NCI-H2196 treated with DMSO at 0.1 percent for 48 hours (cell line): ENCODE measurements around the gene TCAP.

ENCODE experiments used
- DNase-seq: peaks from one replicate; lab custom pipeline; 2025; ENCODE audit not compliant: unreplicated experiment; lab: John Stamatoyannopoulos, UW

Gene TCAP

DNA sequence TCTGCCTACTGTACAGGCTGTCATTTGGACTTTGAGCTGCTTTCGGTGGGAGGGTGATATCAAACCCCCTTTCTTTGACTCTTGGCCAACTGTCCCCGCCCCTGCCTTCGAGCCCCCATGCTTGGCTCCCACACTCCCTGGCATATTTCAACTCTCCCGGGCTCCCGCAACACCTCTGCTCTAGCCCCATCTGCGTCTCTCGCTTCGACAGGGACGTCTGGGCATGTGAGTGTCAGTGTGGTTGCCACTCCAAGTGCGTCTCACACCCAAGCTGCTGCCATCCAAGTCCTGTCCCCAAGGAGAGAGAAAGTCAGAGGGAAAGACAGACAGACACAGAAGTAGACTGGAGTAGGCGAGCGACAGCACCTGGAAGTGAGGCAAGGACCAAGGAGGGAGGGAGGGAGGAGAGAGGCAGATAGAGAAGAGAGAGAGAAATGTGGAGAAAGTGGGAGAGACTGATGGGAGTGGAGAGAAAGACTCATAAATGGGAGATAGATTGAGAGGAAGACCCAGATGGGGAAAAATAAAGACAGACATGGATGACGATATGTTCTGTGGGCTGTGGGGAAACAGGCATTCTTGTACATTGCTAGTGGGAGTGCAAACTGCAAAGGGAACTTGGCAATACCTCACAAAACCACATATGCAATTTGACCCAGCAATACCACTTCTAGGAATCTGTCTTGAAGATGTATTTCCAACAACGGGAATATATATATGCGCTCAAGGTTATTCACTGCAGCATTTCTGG is 16.4 kb upstream of the TCAP start:
- DNase-seq, result no peak

DNA sequence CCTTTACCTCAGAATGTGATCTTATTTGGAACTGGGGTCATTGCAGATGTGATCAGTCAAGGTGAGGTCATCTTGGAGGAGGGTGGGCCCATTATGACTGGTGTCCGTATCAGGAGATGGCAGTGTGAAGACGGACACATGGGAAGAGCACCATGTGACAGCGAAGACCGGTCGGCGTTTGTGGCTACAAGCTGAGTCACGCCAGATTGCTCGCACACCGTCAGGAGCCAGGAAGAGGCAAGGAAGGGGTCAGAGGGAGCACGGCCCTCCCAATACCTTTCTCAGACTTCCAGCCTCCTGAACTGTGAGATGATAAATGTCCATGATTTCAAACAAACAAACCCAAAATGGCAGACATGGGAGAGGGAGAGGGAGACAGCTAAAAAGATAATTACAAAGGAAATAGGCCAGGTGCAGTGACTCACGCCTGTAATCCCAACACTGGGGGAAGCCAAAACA is 15.0 kb upstream of the TCAP start:
- no peak for DNase-seq

DNA sequence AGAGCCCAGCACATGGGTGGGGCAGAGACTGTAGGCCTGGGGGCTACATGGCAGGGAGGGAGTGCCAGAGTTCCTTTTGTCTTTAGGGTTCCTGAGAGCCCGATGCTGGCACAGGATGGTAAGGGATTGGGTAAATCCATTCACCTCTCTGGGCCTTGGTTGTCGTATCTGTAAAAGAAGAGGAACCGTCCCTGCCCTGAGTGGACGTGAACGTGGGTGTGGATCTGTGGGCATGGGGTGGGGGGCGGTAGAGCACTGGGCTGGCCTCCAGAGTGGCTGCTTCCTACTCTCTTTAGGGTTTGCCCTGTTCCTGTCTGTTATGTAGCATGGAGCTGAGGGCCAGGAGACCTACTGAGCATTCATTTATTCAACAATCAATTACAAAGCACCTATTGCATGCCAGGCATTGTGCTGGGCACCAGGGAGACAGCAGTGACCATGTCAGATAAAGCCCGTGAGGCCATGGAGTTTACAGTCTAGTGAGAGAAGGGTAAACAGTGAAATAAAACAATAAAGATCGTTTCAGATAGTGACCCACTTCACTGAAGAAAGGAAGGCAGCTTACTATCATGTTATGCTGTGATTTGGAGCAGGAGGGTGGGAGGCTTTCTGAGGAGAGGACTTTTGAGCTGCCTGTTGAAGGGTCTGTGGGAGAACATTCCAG is 13.1 kb upstream of the TCAP start:
- no peak for DNase-seq

DNA sequence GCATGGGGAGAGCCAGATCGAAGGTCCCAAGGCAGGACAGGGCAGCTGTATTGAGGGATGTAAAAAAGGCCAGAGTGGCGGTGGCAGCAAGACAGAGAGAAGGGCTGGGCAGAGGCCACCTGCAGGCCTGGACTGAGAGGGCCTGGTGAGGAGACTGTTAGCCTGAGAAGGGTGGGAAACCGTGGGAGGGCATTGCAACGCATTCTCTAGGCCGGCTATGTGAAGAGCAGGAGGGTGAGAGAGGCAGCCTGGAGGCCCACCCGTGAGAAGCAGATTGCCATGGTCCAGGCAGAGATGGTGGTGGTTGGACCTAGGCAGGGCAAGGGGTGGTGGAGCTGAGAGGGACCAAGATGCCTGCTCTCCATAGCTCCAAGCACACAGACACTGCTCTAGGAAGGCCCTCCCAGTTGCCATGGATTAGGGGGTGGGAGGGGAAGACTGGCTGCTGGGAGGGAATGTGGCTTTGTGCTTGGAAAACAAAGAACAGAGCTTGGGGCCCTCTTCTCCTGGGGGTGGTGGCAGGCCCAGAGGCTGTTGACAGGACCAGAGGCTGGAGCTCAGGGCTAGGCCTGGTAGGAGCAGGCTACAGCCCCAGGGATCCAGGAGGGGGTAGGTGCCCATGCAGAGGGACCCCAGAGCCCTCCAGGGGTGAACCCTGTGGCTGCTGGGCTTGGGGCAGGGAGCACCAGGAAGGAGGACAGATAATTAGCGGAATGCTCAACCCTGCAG is 12.4 kb upstream of the TCAP start:
- DNase-seq, result no peak

DNA sequence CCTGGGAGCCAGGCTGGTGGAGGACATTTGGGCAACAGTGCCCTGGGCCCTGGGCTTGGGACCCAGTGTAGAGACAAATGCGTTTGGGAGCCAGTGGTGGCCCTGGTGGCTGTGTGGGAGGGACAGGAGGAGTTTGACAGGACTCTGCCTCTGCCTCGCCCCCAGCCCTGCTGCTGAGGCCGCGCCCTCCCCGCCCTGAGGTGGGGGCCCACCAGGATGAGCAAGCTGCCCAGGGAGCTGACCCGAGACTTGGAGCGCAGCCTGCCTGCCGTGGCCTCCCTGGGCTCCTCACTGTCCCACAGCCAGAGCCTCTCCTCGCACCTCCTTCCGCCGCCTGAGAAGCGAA is 11.9 kb upstream of the TCAP start:
- DNase-seq, result no peak

DNA sequence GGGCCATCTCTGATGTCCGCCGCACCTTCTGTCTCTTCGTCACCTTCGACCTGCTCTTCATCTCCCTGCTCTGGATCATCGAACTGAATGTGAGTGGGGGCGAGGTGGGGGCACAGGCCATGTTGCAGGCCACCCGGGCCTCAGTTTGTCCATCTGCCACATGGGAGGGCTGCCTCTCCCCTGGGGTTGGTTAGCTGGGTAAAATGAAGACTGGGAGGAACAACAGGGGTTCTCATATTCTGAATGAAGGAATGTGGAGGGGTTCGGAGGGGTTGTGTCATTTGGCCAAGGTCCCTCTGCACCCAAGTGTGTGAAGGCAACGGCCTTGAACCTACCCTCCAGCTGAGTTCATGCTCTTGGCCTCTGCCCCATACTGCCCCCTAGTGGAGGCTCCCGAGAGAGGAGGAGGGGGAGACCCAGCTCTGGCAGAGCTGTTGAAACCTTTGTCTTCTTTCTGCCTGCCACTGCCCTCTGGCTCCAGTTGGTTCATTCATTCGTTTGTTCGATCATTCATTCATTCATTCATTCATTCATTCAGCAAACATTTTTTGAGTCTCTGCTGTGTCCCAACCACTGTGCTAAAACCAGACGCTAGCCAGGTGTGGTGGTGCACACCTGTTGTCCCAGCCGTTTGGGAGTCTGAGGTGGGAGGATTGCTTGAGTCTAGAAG is 11.4 kb upstream of the TCAP start:
- DNase-seq, result no peak

DNA sequence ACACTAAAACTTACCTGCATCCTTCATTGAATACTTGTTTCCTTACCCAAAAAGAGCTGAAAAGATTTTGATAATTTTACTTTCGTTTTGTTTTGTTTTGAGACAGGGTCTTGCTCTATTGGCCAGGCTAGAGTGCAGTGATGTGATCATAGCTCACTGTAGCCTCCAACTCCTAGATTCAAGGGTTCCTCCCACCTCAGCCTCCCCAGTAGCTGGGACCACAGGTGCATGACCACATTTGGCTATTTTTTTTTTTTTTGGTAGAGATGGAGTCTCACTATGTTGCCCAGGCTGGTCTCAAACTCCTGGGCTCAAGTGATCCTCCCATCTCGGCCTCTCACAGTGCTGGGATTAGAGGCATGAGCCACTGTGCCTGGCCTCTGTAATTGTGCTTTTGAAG is 10.0 kb upstream of the TCAP start:
- no peak for DNase-seq

DNA sequence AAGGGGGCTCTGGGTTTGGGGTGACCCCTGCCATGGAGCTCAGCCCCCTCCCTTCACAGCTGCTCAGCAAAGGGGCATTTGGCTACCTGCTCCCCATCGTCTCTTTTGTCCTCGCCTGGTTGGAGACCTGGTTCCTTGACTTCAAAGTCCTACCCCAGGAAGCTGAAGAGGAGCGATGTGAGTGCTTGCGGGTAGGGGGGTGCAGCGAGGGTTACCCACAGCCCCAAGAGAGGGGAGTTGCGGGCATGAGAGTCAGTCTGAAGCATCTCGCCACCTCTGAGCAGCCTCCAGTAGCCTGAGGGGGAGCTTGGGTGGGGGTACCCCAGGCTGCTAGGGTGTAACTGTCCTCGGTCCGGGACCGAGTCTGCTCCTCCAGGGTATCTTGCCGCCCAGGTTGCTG is 6.8 kb upstream of the TCAP start:
- no peak for DNase-seq

DNA sequence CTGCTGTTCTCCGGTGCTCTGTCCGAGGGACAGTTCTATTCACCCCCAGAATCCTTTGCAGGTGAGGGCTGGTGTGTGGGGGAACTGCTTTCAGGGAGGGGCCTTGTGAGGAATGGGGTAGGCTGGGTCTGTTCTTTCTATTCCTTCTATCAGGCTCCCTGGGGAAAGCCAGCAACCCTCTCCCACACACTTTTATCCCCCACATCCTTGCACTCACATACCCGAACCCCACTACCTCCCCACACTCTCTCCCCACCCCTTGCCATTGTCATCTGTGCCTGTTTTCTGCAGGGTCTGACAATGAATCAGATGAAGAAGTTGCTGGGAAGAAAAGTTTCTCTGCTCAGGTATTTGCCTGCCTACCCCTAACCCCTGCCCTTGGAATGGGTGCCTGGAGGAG is 6.4 kb upstream of the TCAP start:
- no peak for DNase-seq

DNA sequence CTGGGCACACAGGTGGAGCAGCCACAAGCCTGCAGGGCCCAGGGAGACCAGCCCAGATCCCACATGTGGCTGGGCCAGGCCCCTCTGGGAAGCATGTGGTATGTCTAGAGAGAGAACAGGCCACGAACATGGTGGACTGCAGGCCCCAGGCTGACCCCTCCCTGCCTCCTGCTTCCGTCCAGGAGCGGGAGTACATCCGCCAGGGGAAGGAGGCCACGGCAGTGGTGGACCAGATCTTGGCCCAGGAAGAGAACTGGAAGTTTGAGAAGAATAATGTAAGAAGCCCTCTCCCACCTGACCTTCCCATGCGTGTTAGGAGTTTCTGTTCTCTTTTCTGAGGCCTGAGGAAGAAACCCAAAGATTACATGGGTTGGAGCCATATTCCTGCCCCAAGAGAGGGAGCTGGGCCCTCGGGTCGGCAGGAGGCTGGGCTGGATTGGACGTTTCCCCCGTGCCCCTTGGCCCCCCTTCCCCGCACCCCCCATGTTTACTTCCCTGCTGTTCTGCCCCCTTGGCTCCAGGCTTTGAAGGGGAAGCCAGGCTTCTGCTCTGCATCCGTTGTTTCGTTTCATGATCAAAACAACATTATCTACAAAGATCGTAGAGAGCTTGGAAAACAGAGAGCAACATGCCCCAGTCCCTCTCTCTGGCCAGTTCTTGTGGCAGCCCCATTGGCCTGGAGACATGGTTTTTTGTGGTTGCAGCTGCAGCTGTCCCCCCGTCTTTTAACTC is 5.7 kb upstream of the TCAP start:
- no peak for DNase-seq

DNA sequence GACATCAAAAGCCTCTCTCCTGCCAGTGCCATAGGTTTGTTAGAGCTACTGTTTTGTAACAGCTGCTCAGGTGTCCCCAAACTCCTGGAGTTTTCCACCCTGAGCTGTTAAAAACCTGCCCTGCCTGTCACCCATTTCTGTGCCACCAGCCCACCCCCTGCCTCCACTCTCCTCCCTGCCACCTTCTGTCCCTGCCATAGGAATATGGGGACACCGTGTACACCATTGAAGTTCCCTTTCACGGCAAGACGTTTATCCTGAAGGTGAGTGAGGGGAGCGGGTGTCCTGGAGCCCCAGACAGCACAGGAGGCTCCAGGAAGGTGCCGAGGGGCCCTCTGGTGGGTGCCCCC is 5.2 kb upstream of the TCAP start:
- DNase-seq, result no peak

DNA sequence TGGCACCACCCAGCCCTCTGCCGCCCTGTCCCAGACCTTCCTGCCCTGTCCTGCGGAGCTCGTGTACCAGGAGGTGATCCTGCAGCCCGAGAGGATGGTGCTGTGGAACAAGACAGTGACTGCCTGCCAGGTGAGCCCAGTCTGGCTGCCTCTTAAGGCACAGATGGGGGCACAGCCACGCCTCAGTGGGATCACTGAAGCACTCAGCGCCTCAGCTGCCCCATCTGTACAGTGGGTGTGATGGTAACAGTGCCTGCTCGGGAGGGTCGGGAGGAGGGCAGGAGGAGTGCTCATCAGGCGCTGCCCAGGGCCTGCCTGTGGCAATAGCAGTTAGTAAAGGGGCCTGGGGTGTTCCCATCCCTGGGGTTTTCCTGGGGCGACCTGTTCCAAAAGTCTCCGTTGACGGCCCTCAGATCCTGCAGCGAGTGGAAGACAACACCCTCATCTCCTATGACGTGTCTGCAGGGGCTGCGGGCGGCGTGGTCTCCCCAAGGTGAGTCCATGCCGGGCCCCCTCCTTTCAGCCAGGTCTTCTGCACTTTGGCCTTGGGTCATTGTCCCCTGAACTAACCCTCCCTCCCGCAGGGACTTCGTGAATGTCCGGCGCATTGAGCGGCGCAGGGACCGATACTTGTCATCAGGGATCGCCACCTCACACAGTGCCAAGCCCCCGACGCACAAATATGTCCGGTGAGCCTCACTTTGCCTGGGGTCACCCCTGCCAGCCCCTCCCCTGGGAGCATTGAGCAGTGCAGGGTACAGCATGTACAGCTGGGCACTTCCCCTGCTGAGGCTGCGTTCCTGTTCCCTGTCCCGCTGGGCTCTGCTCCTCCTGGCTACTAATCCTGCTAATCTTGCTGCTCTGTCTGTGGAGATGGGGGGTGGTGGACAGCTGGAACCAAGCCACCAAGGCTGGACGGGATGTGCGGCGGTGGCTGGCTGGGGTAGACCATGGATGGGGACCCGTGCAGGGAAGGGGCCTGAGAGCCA is 4.5 kb upstream of the TCAP start:
- DNase-seq, result no peak

DNA sequence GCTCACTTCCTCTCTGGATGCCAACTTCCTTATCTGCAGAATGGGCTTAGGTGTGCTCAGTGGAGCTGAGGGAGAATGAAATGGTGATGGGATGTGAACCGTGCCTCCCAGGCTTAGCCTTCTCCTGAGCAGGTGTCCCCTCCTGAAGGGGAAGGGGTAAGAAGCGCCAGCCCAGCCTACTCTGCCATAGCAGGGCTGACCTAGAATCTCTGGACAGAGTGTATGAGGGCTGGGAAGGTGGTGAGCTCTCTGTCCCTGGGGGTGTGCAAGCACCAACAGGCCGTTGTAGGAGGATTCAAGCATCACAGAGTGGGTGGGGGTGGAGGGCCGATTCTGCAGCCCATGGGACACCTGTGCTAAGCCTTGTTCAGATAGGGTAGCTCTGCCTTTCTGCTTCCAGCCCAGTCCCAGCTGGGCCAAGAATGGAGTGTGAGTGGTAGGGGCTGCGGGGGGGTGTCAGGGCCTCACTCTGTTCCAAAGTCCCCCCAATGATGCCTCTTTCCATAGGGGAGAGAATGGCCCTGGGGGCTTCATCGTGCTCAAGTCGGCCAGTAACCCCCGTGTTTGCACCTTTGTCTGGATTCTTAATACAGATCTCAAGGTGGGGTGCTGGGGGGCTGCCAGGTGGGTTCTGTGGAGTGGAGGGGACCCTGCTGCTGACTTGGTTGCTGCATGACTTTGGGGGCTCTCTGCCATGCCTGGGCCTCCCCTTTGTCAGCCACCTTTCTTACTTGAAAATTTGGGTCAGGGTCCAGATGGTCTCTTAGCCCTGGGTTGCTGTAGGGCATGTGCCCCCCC is 3.2 kb upstream of the TCAP start:
- no peak for DNase-seq

DNA sequence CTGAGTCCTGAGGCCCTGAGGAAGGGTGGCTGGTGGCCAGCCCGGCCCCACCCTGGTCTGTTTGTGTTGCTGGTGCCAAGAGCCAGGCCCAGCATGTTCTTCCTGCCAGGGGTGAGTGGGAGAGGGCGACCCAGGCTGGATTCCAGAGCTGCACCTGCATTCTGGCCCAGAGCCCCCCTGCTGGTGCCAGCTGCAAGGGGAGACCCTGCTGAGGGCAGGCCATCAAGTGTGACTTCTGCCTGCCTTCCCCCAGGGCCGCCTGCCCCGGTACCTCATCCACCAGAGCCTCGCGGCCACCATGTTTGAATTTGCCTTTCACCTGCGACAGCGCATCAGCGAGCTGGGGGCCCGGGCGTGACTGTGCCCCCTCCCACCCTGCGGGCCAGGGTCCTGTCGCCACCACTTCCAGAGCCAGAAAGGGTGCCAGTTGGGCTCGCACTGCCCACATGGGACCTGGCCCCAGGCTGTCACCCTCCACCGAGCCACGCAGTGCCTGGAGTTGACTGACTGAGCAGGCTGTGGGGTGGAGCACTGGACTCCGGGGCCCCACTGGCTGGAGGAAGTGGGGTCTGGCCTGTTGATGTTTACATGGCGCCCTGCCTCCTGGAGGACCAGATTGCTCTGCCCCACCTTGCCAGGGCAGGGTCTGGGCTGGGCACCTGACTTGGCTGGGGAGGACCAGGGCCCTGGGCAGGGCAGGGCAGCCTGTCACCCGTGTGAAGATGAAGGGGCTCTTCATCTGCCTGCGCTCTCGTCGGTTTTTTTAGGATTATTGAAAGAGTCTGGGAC is 2.4 kb upstream of the TCAP start:
- DNase-seq, result no peak

DNA sequence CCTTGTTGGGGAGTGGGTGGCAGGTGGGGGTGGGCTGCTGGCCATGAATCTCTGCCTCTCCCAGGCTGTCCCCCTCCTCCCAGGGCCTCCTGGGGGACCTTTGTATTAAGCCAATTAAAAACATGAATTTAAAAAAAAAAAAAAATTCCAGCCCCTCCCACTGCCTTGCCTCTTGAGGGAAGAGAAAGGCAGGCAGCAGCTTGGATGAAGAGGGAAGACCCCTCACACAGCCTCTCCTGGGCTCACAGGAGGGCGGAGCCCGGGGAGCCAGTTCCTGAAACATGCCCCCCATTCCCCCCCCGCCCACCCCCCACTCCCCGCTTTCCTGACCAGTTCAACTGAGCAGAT is 1.8 kb upstream of the TCAP start:
- DNase-seq, result no peak

DNA sequence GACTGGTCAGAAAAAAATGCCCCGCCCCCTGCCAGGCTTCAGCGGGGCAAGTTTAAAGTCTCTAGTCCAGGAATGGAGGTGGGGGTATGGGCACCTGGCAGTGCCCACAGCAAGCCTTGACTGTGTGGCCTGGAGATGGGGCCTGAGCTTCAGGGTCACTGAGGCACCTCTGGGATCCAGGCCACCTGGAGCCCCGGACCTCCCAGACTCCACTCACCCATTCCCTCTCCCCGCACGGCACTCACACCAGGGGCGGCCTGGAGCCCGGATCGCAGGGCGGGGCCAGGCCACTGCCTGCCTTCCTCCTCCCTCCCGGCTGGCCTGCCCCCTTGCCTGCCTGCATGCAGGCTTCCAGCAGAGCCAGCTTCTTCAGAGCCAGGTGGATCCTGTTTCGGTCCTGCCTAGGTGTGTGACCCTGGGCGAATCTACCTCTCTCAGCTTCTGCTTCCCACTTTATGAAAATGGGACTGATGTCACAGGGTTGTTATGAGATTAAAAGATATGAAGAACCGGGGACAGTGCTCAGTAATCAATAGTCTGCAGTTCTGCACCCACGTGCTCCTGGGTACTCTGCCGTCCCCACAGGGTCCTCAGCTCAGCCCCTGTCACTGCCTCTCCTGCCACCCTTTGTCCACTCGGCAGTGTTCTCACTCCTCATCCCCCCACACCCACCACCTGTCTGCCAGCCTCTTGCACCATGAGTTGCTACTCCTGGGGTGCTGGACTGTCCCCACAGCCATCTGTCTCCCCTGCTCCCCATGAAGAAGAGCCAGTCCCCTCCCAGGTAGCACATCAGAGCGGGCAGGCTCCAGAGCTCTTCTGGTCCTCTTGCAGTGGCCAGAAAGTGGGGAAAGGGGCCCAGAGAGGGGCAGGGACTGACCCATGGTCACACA is 1.2 kb upstream of the TCAP start:
- DNase-seq, result no peak

DNA sequence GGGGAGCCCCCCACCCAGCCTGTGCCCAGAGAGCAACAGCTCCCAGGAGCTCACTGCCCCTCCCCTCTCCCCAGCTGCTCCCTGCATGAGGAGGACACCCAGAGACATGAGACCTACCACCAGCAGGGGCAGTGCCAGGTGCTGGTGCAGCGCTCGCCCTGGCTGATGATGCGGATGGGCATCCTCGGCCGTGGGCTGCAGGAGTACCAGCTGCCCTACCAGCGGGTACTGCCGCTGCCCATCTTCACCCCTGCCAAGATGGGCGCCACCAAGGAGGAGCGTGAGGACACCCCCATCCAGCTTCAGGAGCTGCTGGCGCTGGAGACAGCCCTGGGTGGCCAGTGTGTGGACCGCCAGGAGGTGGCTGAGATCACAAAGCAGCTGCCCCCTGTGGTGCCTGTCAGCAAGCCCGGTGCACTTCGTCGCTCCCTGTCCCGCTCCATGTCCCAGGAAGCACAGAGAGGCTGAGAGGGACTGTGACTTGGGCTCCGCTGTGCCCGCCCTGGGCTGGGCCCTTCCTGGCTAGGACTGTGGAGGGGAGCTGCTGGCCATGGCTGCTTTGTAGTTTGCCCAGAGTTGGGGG is 584 bp downstream of the TCAP start:
- DNase-seq, result no peak
